Stimulated activated CD8-positive, alpha-beta memory T cell treated with anti-CD3 and anti-CD28 coated beads, Interleukin-7, amount 100 ng/mL, for 24 hours (primary cell): Measurements from ENCODE around the gene RAI1.

Experiments
- DNase-seq: peaks from one replicate; pipeline ENCODE4 v3.0.0-alpha.2; 2020; ENCODE audit warnings: low read depth

Gene RAI1

DNA sequence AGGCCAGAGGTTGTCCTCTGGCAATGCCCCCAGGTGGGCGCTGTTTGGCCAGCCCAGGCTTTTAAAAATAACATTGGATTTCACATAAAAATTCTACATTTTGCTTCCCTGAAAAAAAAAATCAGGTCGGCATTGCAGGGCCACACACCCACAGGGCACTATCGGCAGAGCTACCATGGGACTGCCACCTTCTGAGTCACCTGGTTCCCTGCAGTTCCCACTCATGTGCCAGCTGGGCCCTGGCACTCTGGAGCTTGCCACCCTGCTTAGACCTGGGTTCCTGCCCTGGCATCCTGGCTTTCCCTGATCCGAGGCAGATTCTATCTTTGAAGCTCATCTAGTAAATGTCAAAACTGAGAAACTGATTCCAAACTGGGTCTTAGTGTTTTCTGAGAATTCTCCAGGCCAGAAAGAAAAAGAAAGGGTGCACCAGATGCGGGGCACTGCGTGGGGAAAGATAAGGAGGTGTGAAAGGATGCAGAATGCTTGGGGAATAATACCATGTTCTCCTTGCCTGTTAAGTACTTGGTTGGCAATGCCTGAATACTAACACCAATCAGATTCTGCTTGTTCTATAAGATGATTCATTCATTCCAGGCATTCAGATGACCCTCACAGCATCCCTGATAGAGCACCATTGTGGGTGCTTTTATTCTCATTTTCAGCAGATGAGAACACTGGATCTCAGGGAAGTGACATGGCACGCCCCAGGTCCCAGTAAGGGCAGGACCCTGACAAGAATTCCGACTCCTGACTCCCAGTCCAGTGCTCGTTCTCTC, 51.8 kb downstream of the RAI1 start:
- DNase-seq, result no peak

DNA sequence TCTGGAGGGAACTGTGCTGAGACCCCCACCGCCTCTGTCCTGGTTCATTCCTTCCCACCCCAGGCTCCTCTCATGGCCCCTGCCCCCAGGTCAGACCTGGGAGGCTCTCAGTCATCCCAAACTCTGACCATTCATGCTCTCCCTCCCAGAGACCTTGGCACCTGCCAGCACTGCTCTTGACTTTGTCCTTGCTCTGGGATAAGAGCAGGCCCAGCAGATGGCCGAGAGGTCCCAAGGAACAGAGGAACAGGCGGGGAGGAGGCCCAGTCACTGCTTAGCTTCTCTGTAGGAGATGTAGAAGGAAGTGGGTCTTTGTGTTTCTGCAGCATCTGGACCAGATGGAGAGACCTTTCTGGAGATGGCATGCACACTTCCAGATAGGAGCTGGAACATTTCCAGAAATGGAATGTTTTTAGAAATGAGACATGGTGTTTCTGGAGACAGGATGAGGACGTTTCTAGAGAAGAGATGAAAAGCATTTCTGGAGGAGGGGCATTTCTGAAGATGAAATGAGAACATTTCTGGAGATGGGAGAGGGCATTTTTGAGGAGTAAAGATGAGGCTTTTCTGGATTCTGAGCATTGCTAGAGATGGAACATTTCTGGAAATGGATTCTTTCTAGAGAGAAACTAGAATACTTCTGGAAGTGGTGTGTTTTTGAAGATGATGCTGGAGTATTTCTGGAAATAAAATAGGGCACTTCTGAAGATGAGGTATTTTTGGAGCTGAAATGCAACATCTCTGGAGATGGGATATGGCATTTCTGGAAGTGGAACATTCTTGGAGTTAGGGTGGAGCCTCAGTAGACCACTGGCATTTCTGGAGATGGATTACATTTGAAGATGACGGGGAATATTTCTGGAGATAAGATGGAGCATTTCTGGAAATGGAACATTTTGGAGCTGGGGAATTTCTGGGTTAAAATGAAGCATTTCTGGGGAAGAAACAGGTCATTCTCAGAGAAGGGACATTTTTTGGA, 55.2 kb downstream of the RAI1 start:
- DNase-seq, result no peak

DNA sequence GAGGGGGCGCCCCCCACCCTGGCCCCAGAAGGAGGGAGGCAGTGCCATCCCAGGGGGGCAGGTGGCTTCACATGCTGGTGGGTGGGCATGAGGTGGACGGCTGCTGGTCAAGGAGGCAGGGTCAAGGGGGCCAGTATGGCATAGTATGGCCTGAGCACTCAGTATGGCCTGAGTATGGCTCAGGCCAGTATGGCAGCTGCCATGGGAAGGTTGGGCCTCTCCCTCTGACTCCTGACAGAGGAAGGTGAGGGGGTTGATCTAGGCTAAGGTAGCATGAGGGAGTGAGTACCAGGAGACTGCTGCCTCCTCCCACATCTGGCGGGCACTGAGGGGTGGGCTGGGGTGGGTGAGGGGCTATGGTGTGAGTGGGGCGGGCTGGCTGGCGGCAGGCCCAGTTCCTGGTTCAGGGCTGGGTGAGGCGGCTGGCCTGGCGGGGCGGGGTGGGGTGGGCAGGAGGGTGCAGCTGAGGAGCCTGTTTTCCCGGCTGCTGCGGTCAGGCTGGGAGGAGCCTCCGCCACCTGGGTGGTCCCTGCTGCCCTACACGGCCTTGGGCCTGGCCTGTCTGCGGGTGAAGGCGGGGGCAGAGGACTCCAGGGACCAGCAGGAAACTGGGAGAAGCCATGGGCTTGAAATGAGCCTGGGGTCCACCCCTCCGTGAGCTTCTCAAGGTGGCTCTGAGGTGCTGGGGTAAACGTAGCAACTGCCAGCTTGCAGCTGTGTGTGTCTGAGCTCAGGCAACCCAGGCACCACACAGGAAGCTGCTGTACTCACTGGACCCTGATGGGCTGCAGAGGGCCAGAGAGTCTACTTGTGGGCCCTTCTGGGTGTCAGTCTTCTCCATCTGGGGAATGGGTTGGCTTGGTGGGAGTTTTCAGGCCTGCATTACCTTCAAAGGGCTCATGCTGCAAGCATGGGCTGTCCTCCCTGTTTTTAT, 57.0 kb downstream of the RAI1 start:
- DNase-seq, result no peak

DNA sequence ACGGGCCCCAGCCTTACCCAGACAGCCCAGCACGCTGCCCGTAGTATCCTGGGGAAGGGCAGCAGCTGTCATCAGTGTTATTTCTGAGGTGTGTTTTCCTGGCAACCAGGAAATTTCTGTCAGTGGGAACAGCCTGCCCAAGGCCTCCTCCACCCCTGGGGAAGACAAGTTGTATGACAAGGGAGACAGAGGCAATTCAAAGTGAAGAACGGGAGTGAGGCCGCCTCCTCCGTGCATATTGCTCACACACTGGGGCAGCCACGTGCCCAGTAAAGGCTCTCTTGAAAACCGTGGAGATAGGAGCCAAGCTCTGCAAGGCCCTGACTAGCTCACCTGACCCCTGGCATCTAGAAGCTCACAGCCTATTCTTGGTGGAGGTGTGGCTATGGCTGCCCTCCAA, 57.6 kb downstream of the RAI1 start:
- DNase-seq, result no peak

DNA sequence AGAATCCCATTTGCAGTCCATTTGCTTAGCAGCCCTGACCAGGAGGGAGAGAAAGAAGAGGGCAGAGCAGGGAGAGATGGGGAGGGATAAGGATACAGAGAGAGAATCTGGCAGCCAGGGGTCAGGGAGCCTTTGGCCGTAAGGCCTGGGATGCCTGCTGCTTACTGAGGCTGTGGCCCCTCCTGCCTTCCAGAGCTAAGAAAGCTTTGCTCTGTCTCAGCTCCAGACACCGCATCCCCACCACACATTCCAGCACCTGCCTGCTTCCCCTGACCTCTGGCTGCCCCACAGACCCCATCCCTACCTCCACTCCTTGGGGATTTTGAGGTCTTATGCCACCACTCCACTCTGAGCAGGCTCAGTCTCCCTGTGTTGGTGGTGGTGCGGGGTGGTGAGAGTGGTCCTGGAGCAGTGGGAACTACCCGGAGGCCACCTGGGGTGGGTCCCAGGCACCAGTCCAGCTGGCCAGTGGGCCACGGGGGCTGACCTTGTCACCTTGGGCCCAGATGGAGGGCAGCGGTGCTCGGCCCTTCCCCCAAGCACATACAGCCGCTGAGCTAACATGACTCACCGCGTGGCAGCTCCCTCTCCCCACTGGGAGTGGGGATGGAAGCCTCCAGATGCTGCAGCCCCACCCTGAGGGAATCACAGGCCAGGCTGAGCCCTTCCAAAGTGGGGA, 58.3 kb downstream of the RAI1 start:
- no peak for DNase-seq

DNA sequence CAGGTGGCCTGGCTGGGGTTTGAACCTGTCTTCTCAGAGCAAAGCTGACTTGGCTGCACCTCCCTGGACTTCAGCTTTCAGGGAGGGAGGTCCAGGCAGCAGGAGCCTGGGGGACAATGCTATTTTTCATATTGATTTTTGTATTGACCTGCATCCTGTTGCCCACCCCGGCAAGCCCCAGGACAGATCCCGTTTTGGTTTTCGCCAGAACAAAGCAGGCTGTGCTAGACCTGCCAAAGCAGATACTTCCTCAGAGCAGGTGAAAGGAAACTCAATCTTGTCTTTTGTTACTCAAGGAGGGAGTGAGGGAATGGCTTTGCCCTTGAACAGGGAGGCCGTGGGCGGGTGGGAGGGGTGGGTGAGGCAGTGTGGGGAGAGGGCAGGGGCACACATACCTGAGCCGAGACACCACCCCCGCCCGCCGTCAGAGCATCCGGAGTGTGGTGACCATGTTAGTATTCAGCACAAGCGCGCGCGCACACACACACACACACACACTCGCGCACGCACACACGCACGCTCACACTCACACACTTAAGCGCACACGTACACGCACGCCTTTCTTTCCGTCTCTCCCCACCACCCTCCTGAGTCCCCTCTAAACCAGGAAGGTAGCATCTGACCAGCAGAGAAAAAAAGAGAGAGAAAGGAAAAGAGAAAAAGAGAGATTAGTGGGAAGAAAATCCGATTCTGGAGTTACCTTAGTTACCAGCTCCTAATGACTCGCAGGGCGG, 59.5 kb downstream of the RAI1 start:
- DNase-seq, result no peak

DNA sequence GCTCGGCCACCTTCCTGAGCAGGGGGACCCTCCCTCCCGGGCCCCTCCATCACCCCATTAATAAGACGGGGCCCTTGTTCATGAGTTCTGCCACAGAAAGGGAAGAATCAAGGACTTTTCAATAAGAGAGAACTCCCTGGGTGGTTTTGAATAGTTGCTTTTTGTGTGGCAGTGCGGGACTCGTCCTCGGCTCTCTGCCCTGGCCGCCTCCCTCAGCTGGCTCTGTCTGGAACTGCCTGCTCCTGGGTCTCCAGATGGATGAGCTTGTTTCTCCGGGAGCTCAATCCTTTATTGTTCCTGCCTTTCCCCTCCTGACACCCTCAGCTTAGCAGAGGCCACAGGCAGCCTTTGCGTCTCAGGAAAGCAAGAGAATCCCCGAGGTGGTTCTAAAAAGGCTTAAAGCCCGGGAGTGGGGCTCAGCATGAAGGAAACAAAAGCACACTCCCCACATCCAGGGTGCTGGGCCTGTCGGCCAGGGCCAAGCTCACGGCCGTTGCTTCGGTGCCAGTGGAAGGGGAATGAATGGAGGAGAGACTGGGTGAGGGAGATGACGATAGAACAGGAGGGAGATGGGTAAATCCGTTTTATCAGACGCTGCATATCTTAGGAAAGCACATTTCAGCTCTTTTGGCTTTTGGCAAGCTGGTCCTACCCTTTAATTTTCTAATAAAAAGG, 60.2 kb downstream of the RAI1 start:
- DNase-seq, result no peak

DNA sequence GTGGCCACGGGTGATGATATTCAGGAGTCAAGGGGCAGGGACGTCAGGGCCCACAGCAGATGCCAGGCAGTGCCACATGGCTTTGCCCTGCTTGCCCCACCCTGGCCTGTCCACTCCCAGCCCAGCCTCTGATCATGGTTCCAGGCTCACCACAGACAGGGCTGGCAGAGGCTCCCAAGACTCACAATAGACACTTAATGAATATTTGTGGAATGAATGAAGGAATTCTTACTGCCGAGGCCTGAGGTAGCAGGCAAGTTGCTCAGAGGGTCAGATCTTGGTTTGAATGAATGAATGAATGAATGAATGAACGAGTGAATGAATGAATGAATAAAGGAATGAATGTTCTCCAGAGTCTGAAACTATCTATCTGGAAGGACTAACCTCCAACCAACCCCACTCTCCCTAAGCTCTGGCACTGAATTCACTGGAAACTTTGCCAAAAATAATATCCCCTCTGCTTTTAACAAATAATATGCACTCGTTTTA, 60.9 kb downstream of the RAI1 start:
- no peak for DNase-seq

DNA sequence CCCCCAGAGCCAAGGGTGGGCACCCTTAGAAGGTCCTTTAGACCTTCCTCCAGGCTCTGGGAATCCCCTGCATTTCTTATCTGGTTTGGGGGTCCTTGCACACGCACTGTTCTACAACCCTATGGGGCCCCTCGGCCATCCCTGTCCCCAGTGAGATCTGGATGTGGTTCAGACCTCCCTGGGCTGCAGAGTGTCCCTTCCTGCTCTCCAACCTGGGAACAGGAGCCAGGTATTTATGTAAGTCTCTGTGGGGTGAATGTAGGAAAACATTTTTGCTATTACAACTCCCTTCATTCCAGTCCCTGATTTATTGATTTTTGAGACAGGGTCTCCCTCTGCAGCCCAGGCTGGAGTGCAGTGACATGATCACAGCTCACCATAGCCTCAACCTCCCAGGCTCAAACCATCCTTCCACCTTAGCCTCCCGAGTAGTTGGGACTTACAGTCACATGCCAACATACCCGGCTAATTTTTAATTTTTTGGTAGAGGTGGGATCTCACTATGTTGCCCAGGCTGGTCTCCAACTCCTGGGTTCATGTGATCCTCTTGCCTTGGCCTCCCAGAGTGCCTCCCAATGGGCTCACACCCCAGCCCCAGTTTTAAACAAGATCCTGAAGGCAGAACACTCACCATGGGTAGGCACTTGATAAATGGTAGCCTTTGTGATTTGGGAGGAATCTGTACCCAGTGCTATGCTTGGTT, 61.6 kb downstream of the RAI1 start:
- DNase-seq, result no peak

DNA sequence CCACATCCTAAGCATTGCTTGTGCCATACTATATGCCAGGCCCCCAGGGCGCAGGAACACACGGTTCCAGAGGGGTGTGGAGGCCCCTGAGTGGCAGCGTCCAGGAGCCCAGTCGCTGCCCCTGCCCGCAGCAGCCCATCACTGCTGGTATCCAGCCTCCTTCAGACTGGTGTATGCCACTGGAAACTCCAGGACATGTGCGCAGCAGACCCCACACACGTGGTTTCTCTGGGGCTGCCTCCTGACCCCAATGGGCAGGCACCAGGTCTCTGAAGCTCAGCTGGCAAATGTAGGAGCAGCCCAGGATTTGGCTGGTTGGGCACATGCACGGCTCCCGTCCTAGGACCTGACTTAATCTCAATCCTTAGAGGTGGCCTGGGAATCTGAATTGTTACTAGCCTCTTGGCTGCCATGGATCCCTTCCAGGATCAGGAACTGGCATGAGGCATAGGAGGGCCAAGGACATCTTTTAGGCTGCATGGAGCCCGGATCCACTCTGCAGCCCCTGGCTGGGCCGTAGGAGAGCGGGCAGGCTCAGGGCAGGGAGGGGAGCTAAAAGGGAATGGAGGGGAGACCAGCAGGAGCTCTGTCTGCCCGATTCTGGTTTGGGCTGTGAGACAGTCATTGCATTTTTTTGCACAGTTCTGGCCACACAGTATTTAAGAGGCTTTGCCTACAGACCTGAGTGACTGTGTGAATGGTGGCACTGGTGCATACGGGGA, 62.3 kb downstream of the RAI1 start:
- no peak for DNase-seq

DNA sequence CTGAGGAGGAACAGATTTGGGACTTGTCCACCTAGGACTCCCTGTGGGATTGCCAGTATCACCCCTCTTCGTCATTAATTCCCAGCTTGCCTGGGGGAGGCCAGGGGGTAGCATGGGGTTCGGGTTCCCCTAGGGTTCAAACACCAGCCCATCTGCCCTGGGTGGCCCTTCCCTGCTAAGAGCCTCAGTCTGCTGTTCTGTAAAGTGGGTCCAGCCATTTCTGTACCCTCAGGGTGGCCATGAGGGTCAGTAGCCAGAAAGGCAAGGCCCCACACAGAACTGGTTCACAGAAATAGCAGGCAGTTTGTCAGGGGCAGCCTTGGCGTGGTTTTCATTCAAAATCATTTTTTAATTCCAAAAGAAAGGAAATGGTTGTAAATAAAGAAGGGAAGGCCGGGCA, 62.9 kb downstream of the RAI1 start:
- DNase-seq, result no peak

DNA sequence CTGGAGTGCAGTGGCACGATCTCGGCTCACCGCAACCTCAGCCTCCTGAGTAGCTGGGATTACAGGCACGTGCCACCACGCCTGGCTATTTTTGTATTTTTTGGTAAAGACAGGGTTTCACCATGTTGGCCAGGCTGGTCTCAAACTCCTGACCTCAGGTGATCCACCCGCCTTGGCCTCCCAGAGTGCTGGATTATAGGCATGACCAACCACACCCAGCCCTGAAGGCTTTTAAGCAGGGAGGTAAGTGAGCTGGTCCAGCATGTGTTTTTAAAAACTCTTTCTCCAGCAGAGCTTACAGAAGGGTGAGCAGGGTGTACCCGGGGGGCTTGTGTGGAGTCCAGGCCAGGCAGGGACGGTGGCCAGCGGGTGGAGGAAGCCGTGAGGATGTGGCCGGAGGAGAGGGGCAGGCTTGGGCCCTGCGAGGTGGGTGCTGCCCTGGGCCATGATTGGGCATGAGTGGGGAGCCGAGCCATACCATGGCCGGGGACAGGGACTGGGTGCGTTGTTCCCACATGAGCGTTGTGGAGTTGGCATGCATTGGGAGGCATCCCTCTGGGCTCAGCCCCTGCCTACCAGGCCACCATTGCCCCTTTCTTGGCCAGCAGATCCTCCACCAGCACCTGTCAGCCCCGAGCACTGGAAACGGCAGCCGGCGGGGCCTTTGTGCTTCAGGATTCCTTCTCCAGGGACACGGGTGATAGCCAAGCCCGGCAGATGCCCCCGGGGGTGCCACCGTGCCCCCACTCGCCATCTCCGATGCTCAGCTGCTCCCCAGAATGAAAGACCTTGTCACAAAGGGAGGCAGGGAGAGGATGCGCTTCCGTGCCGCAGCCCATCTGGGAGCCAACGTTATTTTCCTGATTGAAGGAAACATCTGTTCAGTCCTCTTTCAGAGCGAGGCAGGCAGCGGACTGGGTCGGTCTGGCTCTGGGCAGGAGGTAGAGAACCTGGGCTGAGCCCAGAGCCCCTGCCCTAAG, 64.5 kb downstream of the RAI1 start:
- DNase-seq, result no peak

DNA sequence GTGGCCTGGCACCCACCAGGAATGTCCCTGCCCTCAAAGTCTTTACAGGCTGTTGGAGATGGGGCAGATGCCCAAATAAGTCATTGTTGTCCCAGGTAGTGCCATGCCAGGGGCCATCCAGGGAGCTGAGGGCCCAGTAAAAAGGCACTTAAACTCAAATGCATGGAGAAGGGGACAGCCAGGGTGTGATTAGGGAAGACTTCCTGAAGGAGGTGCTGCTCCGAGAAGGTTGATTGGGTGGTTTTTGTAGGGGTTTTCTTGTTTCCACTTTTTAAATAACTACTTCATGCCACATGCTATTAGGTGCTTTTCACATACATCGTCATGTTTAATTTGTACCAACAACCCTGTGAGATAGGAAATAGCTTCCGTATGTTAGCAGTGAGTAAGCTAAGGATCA, 66.9 kb downstream of the RAI1 start:
- DNase-seq, result no peak

DNA sequence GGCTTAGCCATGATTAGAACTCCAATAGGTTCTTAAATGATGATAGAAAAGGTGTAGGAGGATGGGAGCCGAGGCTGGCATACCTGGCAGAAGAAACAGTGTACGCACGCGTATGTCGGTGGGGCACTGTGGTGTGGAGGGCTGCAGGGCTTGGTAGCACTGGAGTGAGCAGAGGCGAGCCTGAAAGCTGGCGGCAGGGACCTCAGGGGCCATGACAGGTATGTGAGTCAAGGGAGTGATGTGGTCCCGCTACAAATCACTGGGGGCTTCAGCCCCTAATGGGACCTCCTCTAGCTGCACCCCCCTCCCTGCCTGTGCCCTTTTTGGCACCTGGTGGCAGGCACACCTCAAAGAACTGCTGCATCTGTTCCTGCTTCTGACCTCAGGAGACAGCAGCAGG, 67.3 kb downstream of the RAI1 start:
- no peak for DNase-seq

DNA sequence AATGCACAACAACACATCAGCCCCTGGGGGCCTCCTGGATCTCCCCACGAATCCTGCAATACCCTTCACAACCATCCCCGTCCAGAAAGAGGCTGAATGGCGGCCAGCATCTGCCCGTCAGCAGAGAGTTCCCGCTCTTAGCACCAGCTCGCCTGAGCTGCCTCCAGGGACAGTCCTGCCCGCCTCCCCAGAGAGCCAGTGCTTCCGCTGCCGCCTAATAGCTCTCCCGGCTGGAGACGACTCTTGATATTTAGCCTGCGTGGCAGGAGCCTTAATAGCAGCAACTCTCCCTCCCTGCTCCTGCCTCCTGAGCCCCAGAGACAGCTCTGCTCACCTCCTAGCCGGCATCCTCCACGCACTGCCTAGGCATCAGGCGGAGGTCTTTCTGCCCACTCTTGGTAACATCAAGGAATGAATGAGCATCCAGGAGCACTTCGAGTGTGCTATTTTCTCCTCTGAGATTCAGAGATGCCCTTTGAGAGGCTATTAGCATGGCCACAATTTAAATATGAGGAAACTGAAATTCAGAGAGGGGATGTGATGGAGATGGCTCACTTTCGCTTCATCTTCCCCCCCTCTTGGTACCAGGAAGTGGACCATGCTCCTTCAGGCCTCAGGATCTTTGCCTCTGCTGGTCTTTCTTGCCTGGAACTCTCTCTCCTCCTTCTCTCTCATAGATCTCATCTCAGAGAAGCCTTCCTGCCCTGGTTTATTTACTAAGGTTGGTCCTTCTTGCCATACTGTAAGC, 67.9 kb downstream of the RAI1 start:
- DNase-seq, result no peak

DNA sequence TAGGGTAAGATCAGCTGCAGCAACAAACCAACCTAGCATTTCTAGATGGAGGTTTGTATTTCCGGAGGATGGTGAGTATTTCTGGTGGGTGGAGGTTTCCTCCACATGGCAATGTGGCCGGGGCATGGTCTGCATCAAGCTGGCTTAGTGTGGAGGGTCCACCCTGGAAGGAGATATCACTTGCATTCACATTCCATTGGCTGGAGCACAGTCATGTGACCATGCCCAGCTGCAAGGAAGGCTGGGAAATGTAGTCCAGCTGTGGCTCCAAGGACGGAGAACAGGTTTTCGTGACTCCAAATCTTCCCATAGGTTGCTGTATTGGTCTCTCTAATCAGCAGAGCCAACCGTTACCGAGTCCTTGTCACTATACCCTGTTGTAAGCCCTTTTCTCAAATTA, 68.7 kb downstream of the RAI1 start:
- no peak for DNase-seq

DNA sequence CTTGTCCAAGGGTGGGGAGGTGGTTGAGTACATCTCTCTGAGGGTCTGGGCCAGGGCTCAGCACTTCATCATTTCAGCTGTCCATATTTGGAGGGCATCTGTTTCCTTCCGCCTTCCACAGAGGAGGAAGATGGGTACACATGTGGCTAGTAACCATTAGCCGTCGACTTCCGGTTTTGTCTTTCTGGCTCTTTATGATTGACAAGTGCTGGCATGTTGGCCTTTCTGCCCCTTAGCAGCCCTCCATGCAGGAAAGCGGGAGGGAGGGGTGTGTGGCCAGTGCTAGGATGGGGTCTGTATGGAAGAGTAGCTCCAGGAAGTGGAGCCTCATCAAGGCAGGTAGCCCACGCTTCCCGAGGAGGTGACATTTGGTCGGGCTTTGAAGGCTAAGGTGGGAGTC, 69.6 kb downstream of the RAI1 start:
- DNase-seq, result no peak
